ENCODE measurements around the gene PRKCA.

- no peak for TF ChIP-seq CTCF (IDR thresholded peaks at IDR 0.05)
- TF ChIP-seq EP300 (IDR thresholded peaks at IDR 0.05) = no peak
Measured at GRCh38 chr17:66353937-66354401, 51.6 kb downstream of the PRKCA start.

Data from gastroesophageal sphincter (tissue), 3 donors.